ENCODE measurements around the gene SAFB. TPM values are rescaled to one million over a fixed set of nuclear protein-coding genes. Genes with fewer than 3 reads are reported as not detected.

The SAFB gene
- total RNA-seq, 1 donor from 2014 or later: 77.9 TPM

GRCh38 chr19:5664515-5664914 lies 41.6 kb downstream of the SAFB start:
- DNase-seq (ENCODE audit: extremely low read depth, low read depth, low spot score): no peak

GRCh38 chr19:5665781-5666513 lies 43.1 kb downstream of the SAFB start:
- DNase-seq (ENCODE audit: extremely low read depth, low read depth, low spot score): no peak

- no peak for DNase-seq (ENCODE audit: extremely low read depth, low read depth, low spot score)
Measured at GRCh38 chr19:5666921-5667610, 44.2 kb downstream of the SAFB start.

- no peak for DNase-seq (ENCODE audit: extremely low read depth, low read depth, low spot score)
Measured at GRCh38 chr19:5667751-5668271, 44.9 kb downstream of the SAFB start.

- no peak for DNase-seq (ENCODE audit: extremely low read depth, low read depth, low spot score)
Measured at GRCh38 chr19:5669212-5669611, 46.3 kb downstream of the SAFB start.

- DNase-seq (ENCODE audit: extremely low read depth, low read depth, low spot score): no peak
Measured at GRCh38 chr19:5671600-5671999, 48.7 kb downstream of the SAFB start.

GRCh38 chr19:5672708-5673459 lies 50.0 kb downstream of the SAFB start:
- no peak for DNase-seq (ENCODE audit: extremely low read depth, low read depth, low spot score)

GRCh38 chr19:5673752-5674151 lies 50.9 kb downstream of the SAFB start:
- no peak for DNase-seq (ENCODE audit: extremely low read depth, low read depth, low spot score)

GRCh38 chr19:5674714-5675113 lies 51.8 kb downstream of the SAFB start:
- no peak for DNase-seq (ENCODE audit: extremely low read depth, low read depth, low spot score)

GRCh38 chr19:5676105-5676771 lies 53.4 kb downstream of the SAFB start:
- no peak for DNase-seq (ENCODE audit: extremely low read depth, low read depth, low spot score)

GRCh38 chr19:5676772-5677105 lies 53.9 kb downstream of the SAFB start:
- DNase-seq (ENCODE audit: extremely low read depth, low read depth, low spot score): no peak

- no peak for DNase-seq (ENCODE audit: extremely low read depth, low read depth, low spot score)
Measured at GRCh38 chr19:5677136-5677535, 54.3 kb downstream of the SAFB start.

- no peak for DNase-seq (ENCODE audit: extremely low read depth, low read depth, low spot score)
Measured at GRCh38 chr19:5677580-5677979, 54.7 kb downstream of the SAFB start.

- DNase-seq (ENCODE audit: extremely low read depth, low read depth, low spot score): no peak
Measured at GRCh38 chr19:5678071-5678718, 55.3 kb downstream of the SAFB start.

GRCh38 chr19:5679289-5680083 lies 56.6 kb downstream of the SAFB start:
- no peak for DNase-seq (ENCODE audit: extremely low read depth, low read depth, low spot score)

- no peak for DNase-seq (ENCODE audit: extremely low read depth, low read depth, low spot score)
Measured at GRCh38 chr19:5680084-5680436, 57.2 kb downstream of the SAFB start.

GRCh38 chr19:5680437-5681368 lies 57.8 kb downstream of the SAFB start, which contains the start of the genes HSD11B1L and MICOS13:
TSS of gene HSD11B1L (plus strand) at chr19:5681027. CDS start at chr19:5684833, 3,806 bp downstream.
TSS of gene MICOS13 (minus strand) at chr19:5680516. CDS start at chr19:5680486, 30 bp downstream.
- DNase-seq (ENCODE audit: extremely low read depth, low read depth, low spot score): peak; percentile 86

GRCh38 chr19:5681391-5682106 lies 58.7 kb downstream of the SAFB start:
- no peak for DNase-seq (ENCODE audit: extremely low read depth, low read depth, low spot score)
